HL-60 (cell line): ENCODE data around the gene RBL2.

Source experiments
- POLR2AphosphoS5 ChIP-seq: IDR thresholded peaks from 2 replicates; pipeline ENCODE4 v1.6.1; 2012; ENCODE audit warnings: low read depth
- TF ChIP-seq, protein P1 (sequence below): IDR thresholded peaks from one replicate; pipeline ENCODE4 v1.5.1; 2011; ENCODE audit warnings: low read length, control low read depth, inconsistent platforms; ENCODE audit not compliant: insufficient read depth
- TF ChIP-seq, protein P2 (sequence below): IDR thresholded peaks from 2 replicates; pipeline ENCODE4 v1.6.1; 2012; ENCODE audit warnings: low read depth; ENCODE audit not compliant: insufficient replicate concordance

DNA sequence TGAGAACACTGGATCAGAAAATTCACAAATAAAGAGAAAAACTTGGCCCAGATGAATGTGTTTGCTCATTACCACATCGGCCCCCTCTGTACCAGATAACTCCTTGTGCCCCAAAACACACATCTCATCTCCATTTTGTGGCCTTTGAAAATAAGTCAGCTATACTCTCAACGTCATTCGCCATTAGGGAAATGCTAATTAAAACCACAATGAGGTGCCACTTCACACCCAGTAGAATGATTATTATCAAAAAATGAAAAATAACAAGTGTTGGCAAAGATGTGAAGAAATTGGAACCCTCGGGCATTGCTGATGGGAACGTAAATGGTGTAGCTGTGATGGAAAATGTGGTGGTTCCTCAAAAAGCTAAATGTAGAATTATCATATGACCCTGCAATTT, 103.4 kb downstream of the RBL2 start:
- TF ChIP-seq, protein P1, sequence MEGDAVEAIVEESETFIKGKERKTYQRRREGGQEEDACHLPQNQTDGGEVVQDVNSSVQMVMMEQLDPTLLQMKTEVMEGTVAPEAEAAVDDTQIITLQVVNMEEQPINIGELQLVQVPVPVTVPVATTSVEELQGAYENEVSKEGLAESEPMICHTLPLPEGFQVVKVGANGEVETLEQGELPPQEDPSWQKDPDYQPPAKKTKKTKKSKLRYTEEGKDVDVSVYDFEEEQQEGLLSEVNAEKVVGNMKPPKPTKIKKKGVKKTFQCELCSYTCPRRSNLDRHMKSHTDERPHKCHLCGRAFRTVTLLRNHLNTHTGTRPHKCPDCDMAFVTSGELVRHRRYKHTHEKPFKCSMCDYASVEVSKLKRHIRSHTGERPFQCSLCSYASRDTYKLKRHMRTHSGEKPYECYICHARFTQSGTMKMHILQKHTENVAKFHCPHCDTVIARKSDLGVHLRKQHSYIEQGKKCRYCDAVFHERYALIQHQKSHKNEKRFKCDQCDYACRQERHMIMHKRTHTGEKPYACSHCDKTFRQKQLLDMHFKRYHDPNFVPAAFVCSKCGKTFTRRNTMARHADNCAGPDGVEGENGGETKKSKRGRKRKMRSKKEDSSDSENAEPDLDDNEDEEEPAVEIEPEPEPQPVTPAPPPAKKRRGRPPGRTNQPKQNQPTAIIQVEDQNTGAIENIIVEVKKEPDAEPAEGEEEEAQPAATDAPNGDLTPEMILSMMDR, result no peak
- TF ChIP-seq, protein P2, sequence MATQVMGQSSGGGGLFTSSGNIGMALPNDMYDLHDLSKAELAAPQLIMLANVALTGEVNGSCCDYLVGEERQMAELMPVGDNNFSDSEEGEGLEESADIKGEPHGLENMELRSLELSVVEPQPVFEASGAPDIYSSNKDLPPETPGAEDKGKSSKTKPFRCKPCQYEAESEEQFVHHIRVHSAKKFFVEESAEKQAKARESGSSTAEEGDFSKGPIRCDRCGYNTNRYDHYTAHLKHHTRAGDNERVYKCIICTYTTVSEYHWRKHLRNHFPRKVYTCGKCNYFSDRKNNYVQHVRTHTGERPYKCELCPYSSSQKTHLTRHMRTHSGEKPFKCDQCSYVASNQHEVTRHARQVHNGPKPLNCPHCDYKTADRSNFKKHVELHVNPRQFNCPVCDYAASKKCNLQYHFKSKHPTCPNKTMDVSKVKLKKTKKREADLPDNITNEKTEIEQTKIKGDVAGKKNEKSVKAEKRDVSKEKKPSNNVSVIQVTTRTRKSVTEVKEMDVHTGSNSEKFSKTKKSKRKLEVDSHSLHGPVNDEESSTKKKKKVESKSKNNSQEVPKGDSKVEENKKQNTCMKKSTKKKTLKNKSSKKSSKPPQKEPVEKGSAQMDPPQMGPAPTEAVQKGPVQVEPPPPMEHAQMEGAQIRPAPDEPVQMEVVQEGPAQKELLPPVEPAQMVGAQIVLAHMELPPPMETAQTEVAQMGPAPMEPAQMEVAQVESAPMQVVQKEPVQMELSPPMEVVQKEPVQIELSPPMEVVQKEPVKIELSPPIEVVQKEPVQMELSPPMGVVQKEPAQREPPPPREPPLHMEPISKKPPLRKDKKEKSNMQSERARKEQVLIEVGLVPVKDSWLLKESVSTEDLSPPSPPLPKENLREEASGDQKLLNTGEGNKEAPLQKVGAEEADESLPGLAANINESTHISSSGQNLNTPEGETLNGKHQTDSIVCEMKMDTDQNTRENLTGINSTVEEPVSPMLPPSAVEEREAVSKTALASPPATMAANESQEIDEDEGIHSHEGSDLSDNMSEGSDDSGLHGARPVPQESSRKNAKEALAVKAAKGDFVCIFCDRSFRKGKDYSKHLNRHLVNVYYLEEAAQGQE, result no peak
- no peak for TF ChIP-seq POLR2AphosphoS5
